ENCODE measurements around the gene GFM2. TPM values are rescaled to one million over a fixed set of nuclear protein-coding genes. Genes with fewer than 3 reads are reported as not detected.
"Not testable (repeated sequence)": the region's sequence is repeated elsewhere in the genome, so short reads cannot be mapped to it uniquely, and the experiment has no call there.

Gene GFM2
- total and polyA plus RNA-seq, 3 donors from 2014 or later: 35.5 to 62.0 (median 47.8) TPM

- H3K4me3 ChIP-seq: no peak overlapping the region
- no peak for DNase-seq
- no peak overlapping the region for H3K27ac ChIP-seq
- H3K9me3 ChIP-seq: no peaks in the 10 kb centered on the region
- no peak for TF ChIP-seq POLR2A (IDR thresholded peaks at IDR 0.05)
- TF ChIP-seq, protein P1, sequence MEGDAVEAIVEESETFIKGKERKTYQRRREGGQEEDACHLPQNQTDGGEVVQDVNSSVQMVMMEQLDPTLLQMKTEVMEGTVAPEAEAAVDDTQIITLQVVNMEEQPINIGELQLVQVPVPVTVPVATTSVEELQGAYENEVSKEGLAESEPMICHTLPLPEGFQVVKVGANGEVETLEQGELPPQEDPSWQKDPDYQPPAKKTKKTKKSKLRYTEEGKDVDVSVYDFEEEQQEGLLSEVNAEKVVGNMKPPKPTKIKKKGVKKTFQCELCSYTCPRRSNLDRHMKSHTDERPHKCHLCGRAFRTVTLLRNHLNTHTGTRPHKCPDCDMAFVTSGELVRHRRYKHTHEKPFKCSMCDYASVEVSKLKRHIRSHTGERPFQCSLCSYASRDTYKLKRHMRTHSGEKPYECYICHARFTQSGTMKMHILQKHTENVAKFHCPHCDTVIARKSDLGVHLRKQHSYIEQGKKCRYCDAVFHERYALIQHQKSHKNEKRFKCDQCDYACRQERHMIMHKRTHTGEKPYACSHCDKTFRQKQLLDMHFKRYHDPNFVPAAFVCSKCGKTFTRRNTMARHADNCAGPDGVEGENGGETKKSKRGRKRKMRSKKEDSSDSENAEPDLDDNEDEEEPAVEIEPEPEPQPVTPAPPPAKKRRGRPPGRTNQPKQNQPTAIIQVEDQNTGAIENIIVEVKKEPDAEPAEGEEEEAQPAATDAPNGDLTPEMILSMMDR (IDR thresholded peaks at IDR 0.05): no peak
- H3K27me3 ChIP-seq: no peaks in the 10 kb centered on the region
- intact Hi-C loops (cut with DNase I; ENCODE audit: low total_unique reads): no loop called here
- H3K36me3 ChIP-seq (ENCODE audit: low read depth, missing control alignments): no peaks in the 10 kb centered on the region
- peaks cover 18% of the 10 kb centered on the region for H3K4me1 ChIP-seq
Observed at GRCh38 chr5:74763504-74763903, 3.4 kb downstream of the GFM2 start.

DNA sequence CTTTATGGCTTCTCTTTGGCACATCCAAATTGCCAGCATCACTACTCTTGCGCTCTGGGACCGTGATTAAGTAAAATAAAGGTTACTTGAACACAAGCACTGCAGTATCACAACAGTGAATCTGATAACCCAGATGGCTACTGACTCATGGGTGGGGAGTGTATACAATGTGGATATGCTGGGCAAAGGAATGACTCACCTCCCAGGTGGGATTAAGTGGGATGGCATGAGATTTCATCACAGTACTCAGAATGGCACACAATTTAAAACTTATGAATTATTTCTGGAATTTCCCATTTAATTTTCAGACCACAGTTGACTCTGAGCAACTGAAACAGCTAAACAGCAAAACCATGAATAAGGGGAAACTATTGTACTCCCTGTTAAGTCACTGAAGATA, 4.3 kb downstream of the GFM2 start:
- WGBS, 2 donors: 86 to 95% methylated on average over 2 of the region's 2 CpGs
- intact Hi-C loops (cut with DNase I; ENCODE audit: low total_unique reads): no loop called here
- Histone ChIP-seq H3K36me3 (ENCODE audit: low read depth, missing control alignments) (no peaks in the 10 kb centered on the region), H3K9me3 (no peaks in the 10 kb centered on the region), H3K4me1 (peaks cover 18% of the 10 kb centered on the region), H3K4me3 (no peak overlapping the region), H3K27ac (no peak overlapping the region), H3K27me3 (no peaks in the 10 kb centered on the region)
- no peak for DNase-seq
- no peak for TF ChIP-seq POLR2A (IDR thresholded peaks at IDR 0.05)
- TF ChIP-seq, protein P1 (IDR thresholded peaks at IDR 0.05): no peak

- intact Hi-C loops (cut with DNase I; ENCODE audit: low total_unique reads): no loop called here
- Histone ChIP-seq H3K4me3 (no peak overlapping the region), H3K36me3 (ENCODE audit: low read depth, missing control alignments) (no peaks in the 10 kb centered on the region), H3K27me3 (no peaks in the 10 kb centered on the region), H3K27ac (no peak overlapping the region), H3K9me3 (no peaks in the 10 kb centered on the region), H3K4me1 (peaks cover 16% of the 10 kb centered on the region)
- 81 to 92% methylated on average over 1 of the region's 1 CpG for WGBS, 2 donors
- DNase-seq: no peak
- TF ChIP-seq, protein P1 (IDR thresholded peaks at IDR 0.05): no peak
- no peak for TF ChIP-seq POLR2A (IDR thresholded peaks at IDR 0.05)
Observed at GRCh38 chr5:74761241-74761640, 5.7 kb downstream of the GFM2 start.

- H3K36me3 ChIP-seq (ENCODE audit: low read depth, missing control alignments); H3K4me1 ChIP-seq; intact Hi-C loops (cut with DNase I; ENCODE audit: low total_unique reads); H3K4me3 ChIP-seq; H3K27ac ChIP-seq; H3K27me3 ChIP-seq; H3K9me3 ChIP-seq; DNase-seq: not testable (repeated sequence)
- WGBS, 2 donors: 93 to 98% methylated on average over 4 of the region's 4 CpGs
Observed at GRCh38 chr5:74748742-74749141, 18.2 kb downstream of the GFM2 start.

- Histone ChIP-seq H3K36me3 (ENCODE audit: low read depth, missing control alignments) (no peaks in the 10 kb centered on the region), H3K4me3 (no peak overlapping the region), H3K27ac (no peak overlapping the region), H3K9me3 (no peaks in the 10 kb centered on the region), H3K27me3 (no peaks in the 10 kb centered on the region), H3K4me1 (no peaks in the 10 kb centered on the region)
- intact Hi-C loops (cut with DNase I; ENCODE audit: low total_unique reads): no loop called here
- DNase-seq: no peak
- 94 to 97% methylated on average over 4 of the region's 4 CpGs for WGBS, 2 donors
- TF ChIP-seq POLR2A (IDR thresholded peaks at IDR 0.05): no peak
- TF ChIP-seq, protein P1 (IDR thresholded peaks at IDR 0.05): no peak
Observed at GRCh38 chr5:74738406-74738805, 28.5 kb downstream of the GFM2 start.

Measured in testis (tissue), 3 donors.